Transverse colon (tissue), 4 donors: ENCODE measurements around the gene LRRC75B.

Experiments used
- EP300 ChIP-seq: sonication (generic); formaldehyde crosslinking; IDR thresholded peaks from one replicate; pipeline ENCODE4 v1.6.1; 2017; ENCODE audit warnings: antibody characterized with exemption, low read depth
- POLR2A ChIP-seq: fragments of 450-650 bp; IDR thresholded peaks from one replicate; pipeline ENCODE4 v1.6.1; 2016; ENCODE audit warnings: antibody characterized with exemption, mild to moderate bottlenecking, moderate library complexity
- POLR2AphosphoS5 ChIP-seq, 3 donors: sonication (generic); formaldehyde crosslinking; IDR thresholded peaks; one replicate each; pipeline ENCODE4 v1.6.1; 2016; ENCODE audit warnings: antibody characterized with exemption in 3 of 3
- TF ChIP-seq, protein P1 (sequence below), 5 experiments: fragments of 200-600 bp in 3 of 5; fragments of 450-650 bp in 2 of 5; sonication (generic) in 3 of 5; IDR thresholded peaks; 1 replicate in 2 of 5; 2 replicates in 3 of 5; pipeline ENCODE4 v1.5.1; 2016 to 2017; ENCODE audit warnings: antibody characterized with exemption in 5 of 5, inconsistent platforms in 3 of 5, mild to moderate bottlenecking in 2 of 5, moderate library complexity in 1 of 5

DNA sequence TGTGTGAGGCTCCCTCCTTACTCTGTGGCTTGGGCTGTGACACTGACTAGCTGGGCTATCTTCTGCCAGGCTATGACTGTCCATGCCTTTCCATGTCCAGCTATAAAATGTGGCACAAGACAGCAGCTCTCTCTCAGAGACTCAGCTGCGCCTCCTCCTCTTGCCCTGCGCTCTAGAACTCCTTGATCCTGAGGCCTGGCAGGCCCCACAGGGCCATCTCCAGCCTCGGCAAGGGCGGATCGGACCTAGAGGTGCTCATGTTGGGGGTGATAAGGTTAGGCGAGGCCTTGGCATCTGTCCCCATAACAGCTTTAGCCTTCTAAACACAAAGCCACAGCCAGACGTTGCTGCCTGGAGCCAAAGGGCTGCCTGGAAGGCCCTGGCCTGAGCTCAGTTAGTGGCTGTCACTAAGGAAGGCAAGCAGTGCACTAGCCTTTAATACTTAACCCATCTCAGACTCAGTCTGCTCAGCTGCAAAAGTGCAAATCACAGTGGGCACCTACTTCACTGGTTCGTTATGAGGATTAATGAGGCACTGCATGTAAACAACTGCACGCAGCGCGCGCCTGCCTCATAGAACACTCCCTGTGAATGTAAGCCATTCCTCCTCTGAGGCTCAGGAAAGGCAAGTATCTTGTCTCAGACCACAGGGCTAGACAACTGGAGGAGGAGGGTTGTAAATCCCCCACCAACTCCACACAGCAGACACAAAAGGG lies 39.1 kb downstream of the LRRC75B start:
- TF ChIP-seq EP300 (no peak), POLR2AphosphoS5 (IDR thresholded peaks at IDR 0.05) (peak in 1 of 3 donors; percentile 5), POLR2A (no peak)
- TF ChIP-seq, protein P1, sequence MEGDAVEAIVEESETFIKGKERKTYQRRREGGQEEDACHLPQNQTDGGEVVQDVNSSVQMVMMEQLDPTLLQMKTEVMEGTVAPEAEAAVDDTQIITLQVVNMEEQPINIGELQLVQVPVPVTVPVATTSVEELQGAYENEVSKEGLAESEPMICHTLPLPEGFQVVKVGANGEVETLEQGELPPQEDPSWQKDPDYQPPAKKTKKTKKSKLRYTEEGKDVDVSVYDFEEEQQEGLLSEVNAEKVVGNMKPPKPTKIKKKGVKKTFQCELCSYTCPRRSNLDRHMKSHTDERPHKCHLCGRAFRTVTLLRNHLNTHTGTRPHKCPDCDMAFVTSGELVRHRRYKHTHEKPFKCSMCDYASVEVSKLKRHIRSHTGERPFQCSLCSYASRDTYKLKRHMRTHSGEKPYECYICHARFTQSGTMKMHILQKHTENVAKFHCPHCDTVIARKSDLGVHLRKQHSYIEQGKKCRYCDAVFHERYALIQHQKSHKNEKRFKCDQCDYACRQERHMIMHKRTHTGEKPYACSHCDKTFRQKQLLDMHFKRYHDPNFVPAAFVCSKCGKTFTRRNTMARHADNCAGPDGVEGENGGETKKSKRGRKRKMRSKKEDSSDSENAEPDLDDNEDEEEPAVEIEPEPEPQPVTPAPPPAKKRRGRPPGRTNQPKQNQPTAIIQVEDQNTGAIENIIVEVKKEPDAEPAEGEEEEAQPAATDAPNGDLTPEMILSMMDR (IDR thresholded peaks at IDR 0.05) = no peak
